HCT116 (cell line): ENCODE measurements around the gene ZNF618.

Source experiments
- ATF3 ChIP-seq: IDR thresholded peaks from 2 replicates; pipeline ENCODE4 v1.6.1; 2012
- CBX3 ChIP-seq: IDR thresholded peaks from 2 replicates; pipeline ENCODE4 v1.6.1; 2012; ENCODE audit warnings: low read depth
- CEBPB ChIP-seq: IDR thresholded peaks from 2 replicates; pipeline ENCODE4 v1.6.1; 2012; ENCODE audit warnings: low read depth
- CTCF ChIP-seq, 3 experiments: fragments of 200-600 bp in 1 of 3; sonication (generic) in 1 of 3; IDR thresholded peaks in 2 of 3; conservative IDR thresholded peaks in 1 of 3; 2 replicates each; pipeline ENCODE4 v1.5.1; 2012 to 2017; ENCODE audit warnings: low read depth in 2 of 3, low read length in 2 of 3, antibody characterized with exemption in 1 of 3, borderline replicate concordance in 1 of 3, control low read depth in 1 of 3, mild to moderate bottlenecking in 1 of 3, mixed read lengths in 1 of 3, mixed run types in 1 of 3, moderate library complexity in 1 of 3; ENCODE audit not compliant: insufficient read depth in 1 of 3
- EGR1 ChIP-seq: IDR thresholded peaks from 2 replicates; pipeline ENCODE4 v1.6.1; 2012; ENCODE audit warnings: low read depth
- EZH2phosphoT487 ChIP-seq: fragments of 200-600 bp; IDR thresholded peaks from 2 replicates; pipeline ENCODE4 v1.6.1; 2018; ENCODE audit warnings: antibody characterized with exemption, borderline replicate concordance
- MAX ChIP-seq: IDR thresholded peaks from 2 replicates; pipeline ENCODE4 v1.6.1; 2012
- POLR2A ChIP-seq: IDR thresholded peaks from 2 replicates; pipeline ENCODE4 v1.7.0; 2011; ENCODE audit warnings: borderline replicate concordance; ENCODE audit not compliant: insufficient read depth, insufficient read length; ENCODE audit errors: extremely low read depth
- REST ChIP-seq: IDR thresholded peaks from 2 replicates; pipeline ENCODE4 v1.6.1; 2012; ENCODE audit warnings: low read depth
- SP1 ChIP-seq: IDR thresholded peaks from 2 replicates; pipeline ENCODE4 v1.6.1; 2012; ENCODE audit warnings: low read depth
- SRF ChIP-seq: IDR thresholded peaks from 2 replicates; pipeline ENCODE4 v1.6.1; 2012; ENCODE audit warnings: low read depth
- YY1 ChIP-seq: IDR thresholded peaks from 2 replicates; pipeline ENCODE4 v1.6.1; 2011; ENCODE audit warnings: low read length, low read depth, moderate library complexity, mild to moderate bottlenecking; ENCODE audit not compliant: insufficient replicate concordance; ENCODE audit errors: extremely low read depth
- ZFX ChIP-seq: fragments of 450-650 bp; IDR thresholded peaks from 2 replicates; pipeline ENCODE4 v1.6.1; 2017

GRCh38 chr9:113844466-113844865 is 31.6 kb upstream of the ZNF618 start:
- TF ChIP-seq CTCF (IDR thresholded peaks at IDR 0.05 in 2 of 3, conservative IDR thresholded peaks at IDR 0.05 in 1 of 3; ENCODE audit: borderline replicate concordance in 1 of 3, insufficient read depth in 1 of 3, low read depth in 2 of 3, low read length in 2 of 3): no peak
- TF ChIP-seq EGR1: no peak
- TF ChIP-seq YY1: no peak
- TF ChIP-seq SP1: no peak
- TF ChIP-seq POLR2A: no peak
- TF ChIP-seq SRF: no peak
- no peak for TF ChIP-seq ATF3
- no peak for TF ChIP-seq MAX
- no peak for TF ChIP-seq ZFX
- TF ChIP-seq CBX3: no peak
- no peak for TF ChIP-seq CEBPB
- TF ChIP-seq EZH2phosphoT487: no peak
- TF ChIP-seq REST: no peak
